IMR-90 (cell line): ENCODE measurements around the gene GRIN1. TPM values are rescaled to one million over a fixed set of nuclear protein-coding genes. Genes with fewer than 3 reads are reported as not detected.

ENCODE experiments used
- ATAC-seq: fragments of 200-7000 bp; cut with Tn5 transposase; 2 replicates; pipeline ENCODE4 v1.9.1; 2020; ENCODE audit warnings: low read depth, mild to moderate bottlenecking, moderate library complexity
- BruUV-seq: library from RNA; stranded (reverse); fragments of 400-500 nt; replicated peaks from 2 replicates; lab custom pipeline; 2021; lab: Mats Ljungman, UMichigan
- CTCF ChIA-PET: fragments of 300-600 bp; formaldehyde crosslinking; extraction: SDS; loops from one replicate; lab custom pipeline; 2021; ENCODE audit warnings: antibody characterized with exemption; lab: Yijun Ruan, JAX
- POLR2A ChIA-PET: fragments of 300-600 bp; sonication (Branson Sonifier 250); formaldehyde crosslinking; loops from one replicate; lab custom pipeline; 2022; ENCODE audit warnings: antibody characterized with exemption; ENCODE audit not compliant: unreplicated experiment; lab: Charles Lee
- DNase-seq: peaks from one replicate; pipeline ENCODE4 v3.0.0; 2013
- H2AFZ ChIP-seq: replicated peaks from 2 replicates; pipeline ENCODE3; 2013; ENCODE audit warnings: low read length, mild to moderate bottlenecking; ENCODE audit not compliant: poor library complexity
- H2AK5ac ChIP-seq: 2 replicates; pipeline ENCODE4 v1.6.1; 2013; ENCODE audit warnings: low read depth, low read length, inconsistent platforms
- H2AK9ac ChIP-seq: replicated peaks from 2 replicates; pipeline ENCODE3; 2013; ENCODE audit warnings: mild to moderate bottlenecking, low read depth, low read length, moderate library complexity; ENCODE audit not compliant: poor library complexity
- H2BK120ac ChIP-seq: 2 replicates; pipeline ENCODE4 v1.6.1; 2013; ENCODE audit warnings: low read depth, low read length, inconsistent platforms
- H2BK15ac ChIP-seq: 3 replicates; pipeline ENCODE4 v1.6.1; 2013; ENCODE audit warnings: low read depth, low read length, inconsistent platforms
- H2BK20ac ChIP-seq: 2 replicates; pipeline ENCODE4 v1.6.1; 2013; ENCODE audit warnings: low read depth, mild to moderate bottlenecking, inconsistent platforms, low read length, moderate library complexity
- H2BK5ac ChIP-seq: 2 replicates; pipeline ENCODE4 v1.6.1; 2013; ENCODE audit warnings: mild to moderate bottlenecking, low read depth, low read length, inconsistent platforms; ENCODE audit not compliant: poor library complexity, severe bottlenecking
- H3K14ac ChIP-seq: replicated peaks from 2 replicates; pipeline ENCODE4 v1.6.1; 2013; ENCODE audit warnings: low read depth, low read length, inconsistent platforms
- H3K18ac ChIP-seq: 2 replicates; pipeline ENCODE4 v1.6.1; 2013; ENCODE audit warnings: low read depth, low read length, control low read depth
- H3K23ac ChIP-seq: 2 replicates; pipeline ENCODE4 v1.6.1; 2013; ENCODE audit warnings: low read depth, low read length, inconsistent platforms
- H3K27ac ChIP-seq: 2 replicates; pipeline ENCODE4 v1.5.1; 2013; ENCODE audit warnings: mild to moderate bottlenecking, control low read depth, low read length; ENCODE audit not compliant: insufficient read depth
- H3K27me3 ChIP-seq: 2 replicates; pipeline ENCODE4 v1.6.1; 2013; ENCODE audit warnings: low read length; ENCODE audit not compliant: control insufficient read depth, insufficient read depth
- H3K36me3 ChIP-seq: 2 replicates; pipeline ENCODE4 v1.6.1; 2013; ENCODE audit warnings: low read length, mixed read lengths; ENCODE audit not compliant: control insufficient read depth, insufficient read depth
- H3K4ac ChIP-seq: 2 replicates; pipeline ENCODE4 v1.6.1; 2013; ENCODE audit warnings: low read depth, low read length, inconsistent platforms
- H3K4me1 ChIP-seq: 2 replicates; pipeline ENCODE4 v1.6.1; 2013; ENCODE audit warnings: low read length, mixed read lengths; ENCODE audit not compliant: control insufficient read depth, insufficient read depth
- H3K4me2 ChIP-seq: 2 replicates; pipeline ENCODE4 v1.6.1; 2013; ENCODE audit warnings: low read depth, mild to moderate bottlenecking, control low read depth, low read length, moderate library complexity
- H3K4me3 ChIP-seq: 2 replicates; pipeline ENCODE4 v1.5.1; 2013; ENCODE audit warnings: low read depth, mild to moderate bottlenecking, control low read depth, low read length, moderate library complexity; ENCODE audit not compliant: insufficient read depth
- H3K56ac ChIP-seq: 2 replicates; pipeline ENCODE4 v1.6.1; 2013; ENCODE audit warnings: low read length, inconsistent platforms; ENCODE audit not compliant: insufficient read depth; ENCODE audit errors: extremely low read depth
- H3K79me1 ChIP-seq, 2 experiments: 2 replicates each; pipeline ENCODE4 v1.6.1; 2013; ENCODE audit warnings: low read length in 2 of 2, inconsistent platforms in 1 of 2, low read depth in 1 of 2
- H3K9ac ChIP-seq: 2 replicates; pipeline ENCODE4 v1.6.1; 2013; ENCODE audit warnings: low read depth, low read length, control low read depth
- H3K9me1 ChIP-seq: 2 replicates; pipeline ENCODE4 v1.6.1; 2013; ENCODE audit warnings: low read length, inconsistent platforms; ENCODE audit not compliant: insufficient read depth
- H3K9me3 ChIP-seq: 2 replicates; pipeline ENCODE4 v1.6.1; 2013; ENCODE audit warnings: low read length; ENCODE audit not compliant: control insufficient read depth, insufficient read depth
- H4K20me1 ChIP-seq: 2 replicates; pipeline ENCODE4 v1.6.1; 2013; ENCODE audit warnings: low read length, inconsistent platforms; ENCODE audit not compliant: insufficient read depth
- H4K5ac ChIP-seq: 2 replicates; pipeline ENCODE4 v1.6.1; 2013; ENCODE audit warnings: mild to moderate bottlenecking, low read depth, low read length, control low read depth
- H4K8ac ChIP-seq, 2 experiments: 2 replicates each; pipeline ENCODE4 v1.6.1; 2013; ENCODE audit warnings: low read depth in 2 of 2, low read length in 2 of 2, control low read depth in 1 of 2, inconsistent platforms in 1 of 2
- H4K91ac ChIP-seq: 2 replicates; pipeline ENCODE4 v1.6.1; 2013; ENCODE audit warnings: low read depth, low read length, inconsistent platforms; ENCODE audit not compliant: insufficient read depth
- BHLHE40 ChIP-seq: fragments of 150-350 bp; IDR thresholded peaks from 2 replicates; pipeline ENCODE4 v1.6.1; 2016; ENCODE audit warnings: mild to moderate bottlenecking, low read depth, low read length
- CEBPB ChIP-seq: IDR thresholded peaks from 2 replicates; pipeline ENCODE4 v1.6.1; 2012; ENCODE audit warnings: low read depth, low read length, improper control_type of control experiment
- CHD1 ChIP-seq: IDR thresholded peaks from 2 replicates; pipeline ENCODE4 v1.6.1; 2012; ENCODE audit warnings: low read depth, low read length, improper control_type of control experiment
- FOS ChIP-seq: fragments of 150-350 bp; IDR thresholded peaks from 2 replicates; pipeline ENCODE4 v1.6.1; 2016; ENCODE audit warnings: low read depth, low read length
- MAFK ChIP-seq: IDR thresholded peaks from 2 replicates; pipeline ENCODE4 v1.6.1; 2012; ENCODE audit warnings: low read depth, low read length, improper control_type of control experiment
- MAZ ChIP-seq: IDR thresholded peaks from 2 replicates; pipeline ENCODE4 v1.6.1; 2012; ENCODE audit warnings: low read depth, mild to moderate bottlenecking, low read length, improper control_type of control experiment, moderate library complexity, borderline replicate concordance
- MXI1 ChIP-seq: IDR thresholded peaks from 2 replicates; pipeline ENCODE4 v1.6.1; 2012; ENCODE audit warnings: low read depth, mild to moderate bottlenecking, low read length, moderate library complexity, borderline replicate concordance
- NFE2L2 ChIP-seq: fragments of 150-350 bp; IDR thresholded peaks from 2 replicates; pipeline ENCODE4 v1.6.1; 2016; ENCODE audit warnings: low read depth, mild to moderate bottlenecking, low read length
- POLR2A ChIP-seq: IDR thresholded peaks from 2 replicates; pipeline ENCODE4 v1.6.1; 2012; ENCODE audit warnings: mild to moderate bottlenecking, low read depth, low read length
- RAD21 ChIP-seq: IDR thresholded peaks from 2 replicates; pipeline ENCODE4 v1.6.1; 2012; ENCODE audit warnings: low read length, improper control_type of control experiment
- RCOR1 ChIP-seq: IDR thresholded peaks from 2 replicates; pipeline ENCODE4 v1.6.1; 2012; ENCODE audit warnings: mild to moderate bottlenecking, low read length, improper control_type of control experiment; ENCODE audit not compliant: insufficient replicate concordance
- SMC3 ChIP-seq: fragments of 150-350 bp; IDR thresholded peaks from 2 replicates; pipeline ENCODE4 v1.6.1; 2016; ENCODE audit warnings: low read depth, mild to moderate bottlenecking, antibody characterized with exemption, low read length, moderate library complexity
- WGBS, 2 experiments: methylation state at CpG; one replicate each; pipeline versions ENCODE4 v1.1.5 to v1.1.7; 2013; ENCODE audit warnings: missing lambda C conversion rate in 2 of 2; ENCODE audit not compliant: insufficient read length in 1 of 2; ENCODE audit errors: extremely low coverage in 2 of 2; 5-methylcytosine and 5-hydroxymethylcytosine counted together
- dilution Hi-C: fragments of 300-500 bp; cut with HindIII; formaldehyde crosslinking; loops from one replicate; pipeline ENCODE4 v1.14.3; 2018; ENCODE audit warnings: low sequenced_read_pairs; ENCODE audit not compliant: unreplicated experiment
- in situ Hi-C: fragments of 300-500 bp; cut with MboI; formaldehyde crosslinking; loops from 3 replicates; pipeline ENCODE4 v1.14.3; 2019; ENCODE audit warnings: low sequenced_read_pairs, inconsistent platforms, mixed read lengths
- intact Hi-C: fragments of 100-400 bp; cut with micrococcal nuclease; formaldehyde crosslinking; loops from 2 replicates; pipeline ENCODE4 v1.10.0; 2022
- polyA plus RNA-seq, 3 experiments: library from polyadenylated mRNA; depleted of rRNA; stranded (reverse); fragments of >200 nt; gene quantifications; 2 replicates each; pipeline ENCODE4 v1.2.3, GENCODE V29; 2012; ENCODE audit warnings: low replicate concordance in 1 of 3
- total RNA-seq: library from RNA; depleted of rRNA; stranded (reverse); fragments of >200 nt; gene quantifications from 2 replicates; pipeline ENCODE4 v1.2.3, GENCODE V29; 2012
- TF ChIP-seq, protein P1 (sequence below): fragments of 150-350 bp; IDR thresholded peaks from 2 replicates; pipeline ENCODE4 v1.6.1; 2017; ENCODE audit warnings: mild to moderate bottlenecking, antibody characterized with exemption, low read length, low read depth
- TF ChIP-seq, protein P2 (sequence below): fragments of 150-350 bp; IDR thresholded peaks from 2 replicates; pipeline ENCODE4 v1.6.1; 2016; ENCODE audit warnings: low read depth, mild to moderate bottlenecking, low read length, moderate library complexity, borderline replicate concordance

GRIN1 gene
- total and polyA plus RNA-seq, 2 of the 4 experiments (the other 2 are of a cell fraction) = 0.09 TPM; not detected in 1

DNA sequence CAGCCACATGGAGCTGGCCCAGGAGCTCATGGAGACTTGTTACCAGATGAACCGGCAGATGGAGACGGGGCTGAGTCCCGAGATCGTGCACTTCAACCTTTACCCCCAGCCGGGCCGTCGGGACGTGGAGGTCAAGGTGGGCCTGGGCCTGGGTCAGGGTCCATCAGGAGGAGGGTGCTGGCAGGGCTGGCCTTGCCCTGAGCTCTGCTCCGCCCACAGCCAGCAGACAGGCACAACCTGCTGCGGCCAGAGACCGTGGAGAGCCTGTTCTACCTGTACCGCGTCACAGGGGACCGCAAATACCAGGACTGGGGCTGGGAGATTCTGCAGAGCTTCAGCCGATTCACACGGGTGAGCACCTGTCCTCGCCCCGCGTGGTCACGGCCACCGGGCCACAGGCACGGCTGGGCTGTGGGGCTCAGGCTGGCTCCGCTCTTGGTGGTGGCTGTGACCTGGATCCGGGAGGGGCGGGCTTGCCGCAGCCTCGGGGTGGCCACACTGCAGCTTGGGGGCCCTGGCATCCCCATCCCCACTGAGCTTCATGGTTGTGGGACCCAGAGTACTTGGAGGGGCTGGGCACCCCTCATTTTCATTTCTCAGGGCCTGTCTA lies 31.5 kb upstream of the GRIN1 start (continued):
- TF ChIP-seq FOS = no peak
- TF ChIP-seq, protein P1, sequence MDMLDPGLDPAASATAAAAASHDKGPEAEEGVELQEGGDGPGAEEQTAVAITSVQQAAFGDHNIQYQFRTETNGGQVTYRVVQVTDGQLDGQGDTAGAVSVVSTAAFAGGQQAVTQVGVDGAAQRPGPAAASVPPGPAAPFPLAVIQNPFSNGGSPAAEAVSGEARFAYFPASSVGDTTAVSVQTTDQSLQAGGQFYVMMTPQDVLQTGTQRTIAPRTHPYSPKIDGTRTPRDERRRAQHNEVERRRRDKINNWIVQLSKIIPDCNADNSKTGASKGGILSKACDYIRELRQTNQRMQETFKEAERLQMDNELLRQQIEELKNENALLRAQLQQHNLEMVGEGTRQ = no peak

- ChIA-PET CTCF (no interaction called here), POLR2A (no interaction called here)
- Histone ChIP-seq H3K4me1 (no peaks in the 10 kb centered on the region), H3K4ac (no peak overlapping the region), H4K8ac (no peak overlapping the region), H2AK9ac (no peak overlapping the region), H2BK15ac (no peak overlapping the region), H2BK20ac (no peak overlapping the region), H3K36me3 (peaks cover 76% of the 10 kb centered on the region), H3K4me3 (no peak overlapping the region), H3K9ac (no peak overlapping the region), H3K23ac (no peak overlapping the region), H4K20me1 (no peaks in the 10 kb centered on the region), H3K79me1 (peaks cover 0 to 9% of the 10 kb centered on the region in 2 experiments; a peak in 1 of 4 replicates), H3K14ac (no peak overlapping the region), H3K9me3 (no peaks in the 10 kb centered on the region), H3K9me1 (no peaks in the 10 kb centered on the region; the same call in 1 of the 2 replicates), H3K18ac (no peak overlapping the region), H2AFZ (no peak overlapping the region), H3K27me3 (no peaks in the 10 kb centered on the region), H2BK120ac (no peak overlapping the region), H3K27ac (no peak overlapping the region), H4K5ac (no peak overlapping the region), H4K91ac (no peak overlapping the region), H3K4me2 (no peak overlapping the region), H2BK5ac (no peak overlapping the region), H3K56ac (no peak overlapping the region), H2AK5ac (no peak overlapping the region)
- 100% methylated on average over 7 of the region's 17 CpGs; no CpG with 5 or more reads in 1 of the 2 experiments for WGBS, 2 experiments
- DNase-seq (no peak), ATAC-seq (no peak)
- in situ Hi-C loops = no loop called here
- dilution Hi-C loops = no loop called here
- no TSS peak for BruUV-seq
- intact Hi-C loops = no loop called here
- TF ChIP-seq NFE2L2 = no peak
- no peak for TF ChIP-seq POLR2A
- TF ChIP-seq, protein P2, sequence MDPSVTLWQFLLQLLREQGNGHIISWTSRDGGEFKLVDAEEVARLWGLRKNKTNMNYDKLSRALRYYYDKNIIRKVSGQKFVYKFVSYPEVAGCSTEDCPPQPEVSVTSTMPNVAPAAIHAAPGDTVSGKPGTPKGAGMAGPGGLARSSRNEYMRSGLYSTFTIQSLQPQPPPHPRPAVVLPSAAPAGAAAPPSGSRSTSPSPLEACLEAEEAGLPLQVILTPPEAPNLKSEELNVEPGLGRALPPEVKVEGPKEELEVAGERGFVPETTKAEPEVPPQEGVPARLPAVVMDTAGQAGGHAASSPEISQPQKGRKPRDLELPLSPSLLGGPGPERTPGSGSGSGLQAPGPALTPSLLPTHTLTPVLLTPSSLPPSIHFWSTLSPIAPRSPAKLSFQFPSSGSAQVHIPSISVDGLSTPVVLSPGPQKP = no peak
- TF ChIP-seq, protein P1 = no peak
- no peak for TF ChIP-seq SMC3
- no peak for TF ChIP-seq MAFK
- no peak for TF ChIP-seq FOS
- no peak for TF ChIP-seq RCOR1
- TF ChIP-seq RAD21 = no peak
- no peak for TF ChIP-seq MAZ
- no peak for TF ChIP-seq CHD1
- TF ChIP-seq BHLHE40 = no peak
- TF ChIP-seq MXI1 = no peak
- no peak for TF ChIP-seq CEBPB
Measured at GRCh38 chr9:137107982-137108381, 31.0 kb upstream of the GRIN1 start.
